ENCODE results near the gene ARMS2. TPM values are rescaled to one million over a fixed set of nuclear protein-coding genes. Genes with fewer than 3 reads are reported as not detected.

The ARMS2 gene
- polyA plus RNA-seq, 1 donor from 2014 or later, result not detected

DNA sequence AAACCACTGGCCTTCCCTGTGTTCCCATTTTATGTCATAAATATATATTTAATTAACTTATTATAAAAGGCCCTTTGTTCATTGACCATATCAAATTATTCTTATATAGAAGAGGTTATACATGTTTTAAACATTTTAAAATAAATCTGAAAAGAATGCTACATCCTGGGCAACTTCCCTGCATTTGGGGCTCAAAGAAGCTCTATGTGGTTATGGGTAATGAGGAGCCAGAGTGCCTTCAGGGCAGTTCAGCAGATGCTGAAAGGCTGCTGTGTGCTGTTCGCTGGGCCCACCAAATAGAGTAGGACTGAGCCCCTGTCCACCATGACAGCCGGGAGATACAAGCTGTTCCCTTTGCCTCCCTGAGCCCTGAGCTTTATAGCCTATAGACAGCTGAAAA lies 42.8 kb downstream of the ARMS2 start:
- Histone ChIP-seq H3K27ac (ENCODE audit: low read length) (no peak overlapping the region), H3K9me2 (ENCODE audit: insufficient read depth, low read length) (no peaks in the 10 kb centered on the region), H3K27me3 (ENCODE audit: insufficient read depth, low read depth, low read length) (no peaks in the 10 kb centered on the region), H3K4me2 (ENCODE audit: low read length) (no peak overlapping the region), H3K36me3 (ENCODE audit: insufficient read depth, low read length) (no peaks in the 10 kb centered on the region), H3K9me3 (ENCODE audit: low read length) (no peaks in the 10 kb centered on the region), H3K4me3 (ENCODE audit: low read length) (no peak overlapping the region), H3K9ac (ENCODE audit: low read length) (no peak overlapping the region), H4K20me1 (ENCODE audit: insufficient read depth) (no peaks in the 10 kb centered on the region), H3K79me2 (replicated peaks; ENCODE audit: insufficient read depth, low read length) (no peaks in the 10 kb centered on the region), H3F3A (ENCODE audit: insufficient read depth, low read length, poor library complexity, severe bottlenecking) (no peaks in the 10 kb centered on the region), H2AFZ (ENCODE audit: low read depth, low read length) (no peak overlapping the region)
- TF ChIP-seq MXI1 (conservative IDR thresholded peaks at IDR 0.05; ENCODE audit: poor library complexity, severe bottlenecking) (no peak), POLR2AphosphoS5 (IDR thresholded peaks at IDR 0.05) (no peak)

DNA sequence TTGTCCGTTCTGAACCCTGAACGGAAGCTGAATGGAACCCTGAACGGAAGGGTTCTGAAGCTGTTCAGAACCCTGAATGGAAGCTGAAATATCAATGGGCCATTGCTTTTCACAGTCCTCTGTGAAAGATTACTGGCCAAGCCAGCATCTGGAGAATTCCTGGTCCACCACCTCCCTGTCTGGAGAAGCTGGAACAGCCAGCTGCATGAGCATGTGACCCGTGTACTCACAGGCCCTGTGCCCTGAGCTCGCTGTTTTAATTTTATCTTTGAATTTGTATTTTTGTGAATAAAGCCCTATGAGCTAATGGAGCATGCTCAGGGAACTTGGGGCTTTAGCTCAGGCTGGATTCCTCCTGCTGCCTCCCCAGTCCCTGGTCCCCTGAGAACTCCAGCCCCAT lies 44.1 kb downstream of the ARMS2 start:
- no peaks in the 10 kb centered on the region for H3K27me3 ChIP-seq (ENCODE audit: insufficient read depth, low read depth, low read length)
- H2AFZ ChIP-seq (ENCODE audit: low read depth, low read length), result no peak overlapping the region
- no peak overlapping the region for H3K4me2 ChIP-seq (ENCODE audit: low read length)
- no peaks in the 10 kb centered on the region for H3F3A ChIP-seq (ENCODE audit: insufficient read depth, low read length, poor library complexity, severe bottlenecking)
- H3K4me3 ChIP-seq (ENCODE audit: low read length), result no peak overlapping the region
- no peaks in the 10 kb centered on the region for H3K36me3 ChIP-seq (ENCODE audit: insufficient read depth, low read length)
- H3K9ac ChIP-seq (ENCODE audit: low read length), result no peak overlapping the region
- H3K9me2 ChIP-seq (ENCODE audit: insufficient read depth, low read length), result no peaks in the 10 kb centered on the region
- H3K9me3 ChIP-seq (ENCODE audit: low read length), result no peaks in the 10 kb centered on the region
- TF ChIP-seq, protein P1, sequence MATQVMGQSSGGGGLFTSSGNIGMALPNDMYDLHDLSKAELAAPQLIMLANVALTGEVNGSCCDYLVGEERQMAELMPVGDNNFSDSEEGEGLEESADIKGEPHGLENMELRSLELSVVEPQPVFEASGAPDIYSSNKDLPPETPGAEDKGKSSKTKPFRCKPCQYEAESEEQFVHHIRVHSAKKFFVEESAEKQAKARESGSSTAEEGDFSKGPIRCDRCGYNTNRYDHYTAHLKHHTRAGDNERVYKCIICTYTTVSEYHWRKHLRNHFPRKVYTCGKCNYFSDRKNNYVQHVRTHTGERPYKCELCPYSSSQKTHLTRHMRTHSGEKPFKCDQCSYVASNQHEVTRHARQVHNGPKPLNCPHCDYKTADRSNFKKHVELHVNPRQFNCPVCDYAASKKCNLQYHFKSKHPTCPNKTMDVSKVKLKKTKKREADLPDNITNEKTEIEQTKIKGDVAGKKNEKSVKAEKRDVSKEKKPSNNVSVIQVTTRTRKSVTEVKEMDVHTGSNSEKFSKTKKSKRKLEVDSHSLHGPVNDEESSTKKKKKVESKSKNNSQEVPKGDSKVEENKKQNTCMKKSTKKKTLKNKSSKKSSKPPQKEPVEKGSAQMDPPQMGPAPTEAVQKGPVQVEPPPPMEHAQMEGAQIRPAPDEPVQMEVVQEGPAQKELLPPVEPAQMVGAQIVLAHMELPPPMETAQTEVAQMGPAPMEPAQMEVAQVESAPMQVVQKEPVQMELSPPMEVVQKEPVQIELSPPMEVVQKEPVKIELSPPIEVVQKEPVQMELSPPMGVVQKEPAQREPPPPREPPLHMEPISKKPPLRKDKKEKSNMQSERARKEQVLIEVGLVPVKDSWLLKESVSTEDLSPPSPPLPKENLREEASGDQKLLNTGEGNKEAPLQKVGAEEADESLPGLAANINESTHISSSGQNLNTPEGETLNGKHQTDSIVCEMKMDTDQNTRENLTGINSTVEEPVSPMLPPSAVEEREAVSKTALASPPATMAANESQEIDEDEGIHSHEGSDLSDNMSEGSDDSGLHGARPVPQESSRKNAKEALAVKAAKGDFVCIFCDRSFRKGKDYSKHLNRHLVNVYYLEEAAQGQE (IDR thresholded peaks at IDR 0.05; ENCODE audit: borderline replicate concordance), result no peak
- no peak for TF ChIP-seq MXI1 (conservative IDR thresholded peaks at IDR 0.05; ENCODE audit: poor library complexity, severe bottlenecking)
- TF ChIP-seq TAF1 (IDR thresholded peaks at IDR 0.05; ENCODE audit: low read depth), result no peak
- TF ChIP-seq EZH2 (IDR thresholded peaks at IDR 0.05; ENCODE audit: borderline replicate concordance, insufficient read depth, low read length, poor library complexity, severe bottlenecking), result no peak
- TF ChIP-seq, protein P2, sequence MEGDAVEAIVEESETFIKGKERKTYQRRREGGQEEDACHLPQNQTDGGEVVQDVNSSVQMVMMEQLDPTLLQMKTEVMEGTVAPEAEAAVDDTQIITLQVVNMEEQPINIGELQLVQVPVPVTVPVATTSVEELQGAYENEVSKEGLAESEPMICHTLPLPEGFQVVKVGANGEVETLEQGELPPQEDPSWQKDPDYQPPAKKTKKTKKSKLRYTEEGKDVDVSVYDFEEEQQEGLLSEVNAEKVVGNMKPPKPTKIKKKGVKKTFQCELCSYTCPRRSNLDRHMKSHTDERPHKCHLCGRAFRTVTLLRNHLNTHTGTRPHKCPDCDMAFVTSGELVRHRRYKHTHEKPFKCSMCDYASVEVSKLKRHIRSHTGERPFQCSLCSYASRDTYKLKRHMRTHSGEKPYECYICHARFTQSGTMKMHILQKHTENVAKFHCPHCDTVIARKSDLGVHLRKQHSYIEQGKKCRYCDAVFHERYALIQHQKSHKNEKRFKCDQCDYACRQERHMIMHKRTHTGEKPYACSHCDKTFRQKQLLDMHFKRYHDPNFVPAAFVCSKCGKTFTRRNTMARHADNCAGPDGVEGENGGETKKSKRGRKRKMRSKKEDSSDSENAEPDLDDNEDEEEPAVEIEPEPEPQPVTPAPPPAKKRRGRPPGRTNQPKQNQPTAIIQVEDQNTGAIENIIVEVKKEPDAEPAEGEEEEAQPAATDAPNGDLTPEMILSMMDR (IDR thresholded peaks at IDR 0.05; ENCODE audit: poor library complexity, severe bottlenecking), result no peak
- TF ChIP-seq POLR2AphosphoS5 (IDR thresholded peaks at IDR 0.05), result no peak
- no peak for TF ChIP-seq SMC3 (conservative IDR thresholded peaks at IDR 0.05; ENCODE audit: poor library complexity)
- no peak for TF ChIP-seq RAD21 (conservative IDR thresholded peaks at IDR 0.05)
- H3K79me2 ChIP-seq (replicated peaks; ENCODE audit: insufficient read depth, low read length), result no peaks in the 10 kb centered on the region
- H4K20me1 ChIP-seq (ENCODE audit: insufficient read depth), result no peaks in the 10 kb centered on the region
- no peak overlapping the region for H3K27ac ChIP-seq (ENCODE audit: low read length)

DNA sequence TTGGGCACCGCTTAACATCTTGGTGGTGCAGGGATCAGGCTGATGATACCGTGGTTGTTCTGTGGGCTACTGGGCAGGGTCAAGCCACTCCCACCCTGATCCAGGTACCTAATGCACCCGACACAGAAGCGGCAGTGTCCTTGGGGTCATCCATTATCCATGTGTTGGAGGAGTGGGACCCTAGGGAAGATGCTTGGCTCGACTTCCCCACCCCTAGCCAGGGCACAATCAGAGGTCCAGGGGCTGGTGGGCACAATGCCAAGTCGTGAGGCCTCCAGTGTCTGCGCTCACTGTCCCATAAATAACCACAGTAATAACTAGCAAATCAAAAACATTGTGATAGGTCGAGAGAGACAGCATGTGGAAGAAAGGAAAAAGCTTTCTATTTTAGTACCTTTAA lies 44.6 kb downstream of the ARMS2 start:
- no peak overlapping the region for H3K4me2 ChIP-seq (ENCODE audit: low read length)
- no peak overlapping the region for H3K4me3 ChIP-seq (ENCODE audit: low read length)
- no peaks in the 10 kb centered on the region for H3K27me3 ChIP-seq (ENCODE audit: insufficient read depth, low read depth, low read length)
- TF ChIP-seq, protein P2 (IDR thresholded peaks at IDR 0.05; ENCODE audit: poor library complexity, severe bottlenecking), result no peak
- TF ChIP-seq EZH2 (IDR thresholded peaks at IDR 0.05; ENCODE audit: borderline replicate concordance, insufficient read depth, low read length, poor library complexity, severe bottlenecking), result no peak
- TF ChIP-seq TAF1 (IDR thresholded peaks at IDR 0.05; ENCODE audit: low read depth), result no peak
- no peak for TF ChIP-seq EP300 (conservative IDR thresholded peaks at IDR 0.05; ENCODE audit: poor library complexity, severe bottlenecking)
- no peak for TF ChIP-seq MXI1 (conservative IDR thresholded peaks at IDR 0.05; ENCODE audit: poor library complexity, severe bottlenecking)
- no peak for TF ChIP-seq RAD21 (conservative IDR thresholded peaks at IDR 0.05)
- TF ChIP-seq, protein P1 (IDR thresholded peaks at IDR 0.05; ENCODE audit: borderline replicate concordance), result no peak
- no peak for TF ChIP-seq POLR2AphosphoS5 (IDR thresholded peaks at IDR 0.05)
- TF ChIP-seq SMC3 (conservative IDR thresholded peaks at IDR 0.05; ENCODE audit: poor library complexity), result no peak
- H3K9ac ChIP-seq (ENCODE audit: low read length), result no peak overlapping the region
- H4K20me1 ChIP-seq (ENCODE audit: insufficient read depth), result no peaks in the 10 kb centered on the region
- no peak overlapping the region for H3K27ac ChIP-seq (ENCODE audit: low read length)
- H3K9me2 ChIP-seq (ENCODE audit: insufficient read depth, low read length), result no peaks in the 10 kb centered on the region
- no peaks in the 10 kb centered on the region for H3K9me3 ChIP-seq (ENCODE audit: low read length)
- no peak overlapping the region for H2AFZ ChIP-seq (ENCODE audit: low read depth, low read length)
- H3F3A ChIP-seq (ENCODE audit: insufficient read depth, low read length, poor library complexity, severe bottlenecking), result no peaks in the 10 kb centered on the region
- H3K36me3 ChIP-seq (ENCODE audit: insufficient read depth, low read length), result no peaks in the 10 kb centered on the region
- H3K79me2 ChIP-seq (replicated peaks; ENCODE audit: insufficient read depth, low read length), result no peaks in the 10 kb centered on the region

Data from neural cell (in vitro differentiated cells).